HG03139 (cell line): ENCODE data around the gene PNMA8B.
"Not testable (repeated sequence)": the region's sequence is repeated elsewhere in the genome, so short reads cannot be mapped to it uniquely, and the experiment has no call there.

Source experiments
- ATAC-seq: cut with Tn5 transposase; IDR thresholded peaks from one replicate; pipeline ENCODE4 v1.9.1; 2021; ENCODE audit not compliant: unreplicated experiment

PNMA8B gene, protein sequence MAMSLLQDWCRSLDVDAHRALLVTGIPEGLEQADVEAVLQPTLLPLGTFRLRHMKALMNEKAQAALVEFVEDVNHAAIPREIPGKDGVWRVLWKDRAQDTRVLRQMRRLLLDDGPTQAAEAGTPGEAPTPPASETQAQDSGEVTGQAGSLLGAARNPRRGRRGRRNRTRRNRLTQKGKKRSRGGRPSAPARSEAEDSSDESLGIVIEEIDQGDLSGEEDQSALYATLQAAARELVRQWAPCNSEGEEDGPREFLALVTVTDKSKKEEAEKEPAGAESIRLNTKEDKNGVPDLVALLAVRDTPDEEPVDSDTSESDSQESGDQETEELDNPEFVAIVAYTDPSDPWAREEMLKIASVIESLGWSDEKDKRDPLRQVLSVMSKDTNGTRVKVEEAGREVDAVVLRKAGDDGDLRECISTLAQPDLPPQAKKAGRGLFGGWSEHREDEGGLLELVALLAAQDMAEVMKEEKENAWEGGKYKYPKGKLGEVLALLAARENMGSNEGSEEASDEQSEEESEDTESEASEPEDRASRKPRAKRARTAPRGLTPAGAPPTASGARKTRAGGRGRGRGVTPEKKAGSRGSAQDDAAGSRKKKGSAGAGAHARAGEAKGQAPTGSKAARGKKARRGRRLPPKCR

GRCh38 chr19:46495786-46496099 lies at the start of gene PNMA8B:
Gene PNMA8B, minus strand, starts transcription at chr19:46495867. Its CDS starts 402 bp downstream, at chr19:46495465.
- no peak for ATAC-seq

GRCh38 chr19:46544651-46545050 lies 49.0 kb upstream of the PNMA8B start:
- ATAC-seq: no peak

DNA sequence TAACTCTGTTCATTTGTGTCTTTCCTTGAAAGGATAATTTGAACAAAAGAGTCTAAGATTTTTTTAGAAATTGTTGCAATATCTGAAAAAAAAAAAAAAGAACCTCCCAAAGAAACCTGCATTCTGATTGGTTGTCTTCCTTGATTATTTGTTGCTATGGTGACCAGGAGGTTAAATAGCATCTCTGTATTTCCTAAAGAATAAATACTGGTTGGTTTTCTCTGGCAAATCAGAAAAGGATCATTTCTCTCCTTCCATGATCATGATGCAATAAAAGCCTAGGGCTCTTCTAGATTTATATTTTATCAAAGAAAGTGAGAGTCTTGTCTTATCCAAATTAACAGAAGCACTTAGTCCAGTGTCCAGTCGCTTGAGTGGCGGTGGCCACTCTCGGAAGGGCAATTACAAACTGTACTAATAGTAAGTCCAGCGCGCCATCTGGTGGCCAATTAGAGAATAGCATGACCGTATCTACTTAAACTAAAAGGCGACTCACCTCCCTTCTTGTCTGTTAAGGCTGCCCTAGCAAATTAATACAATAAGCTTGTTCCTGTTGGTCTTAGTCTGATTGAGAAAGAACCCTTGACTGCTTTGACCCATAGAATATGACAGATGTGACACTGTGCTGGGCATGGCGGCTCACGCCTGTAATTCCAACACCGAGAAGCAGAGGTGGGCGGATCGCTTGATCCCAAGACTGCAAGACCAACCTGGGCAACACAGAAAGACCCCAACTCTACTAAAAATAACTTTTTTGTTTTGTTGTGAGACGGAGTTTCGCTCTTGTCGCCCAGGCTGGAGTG lies 47.0 kb upstream of the PNMA8B start:
- no peak for ATAC-seq

- no peak for ATAC-seq
Observed at GRCh38 chr19:46537136-46538097, 41.8 kb upstream of the PNMA8B start.

GRCh38 chr19:46536391-46536790 lies 40.7 kb upstream of the PNMA8B start:
- no peak for ATAC-seq

GRCh38 chr19:46533621-46534081 lies 38.0 kb upstream of the PNMA8B start:
- no peak for ATAC-seq

GRCh38 chr19:46533078-46533620 lies 37.5 kb upstream of the PNMA8B start:
- no peak for ATAC-seq

- no peak for ATAC-seq
Observed at GRCh38 chr19:46530636-46531035, 35.0 kb upstream of the PNMA8B start.

DNA sequence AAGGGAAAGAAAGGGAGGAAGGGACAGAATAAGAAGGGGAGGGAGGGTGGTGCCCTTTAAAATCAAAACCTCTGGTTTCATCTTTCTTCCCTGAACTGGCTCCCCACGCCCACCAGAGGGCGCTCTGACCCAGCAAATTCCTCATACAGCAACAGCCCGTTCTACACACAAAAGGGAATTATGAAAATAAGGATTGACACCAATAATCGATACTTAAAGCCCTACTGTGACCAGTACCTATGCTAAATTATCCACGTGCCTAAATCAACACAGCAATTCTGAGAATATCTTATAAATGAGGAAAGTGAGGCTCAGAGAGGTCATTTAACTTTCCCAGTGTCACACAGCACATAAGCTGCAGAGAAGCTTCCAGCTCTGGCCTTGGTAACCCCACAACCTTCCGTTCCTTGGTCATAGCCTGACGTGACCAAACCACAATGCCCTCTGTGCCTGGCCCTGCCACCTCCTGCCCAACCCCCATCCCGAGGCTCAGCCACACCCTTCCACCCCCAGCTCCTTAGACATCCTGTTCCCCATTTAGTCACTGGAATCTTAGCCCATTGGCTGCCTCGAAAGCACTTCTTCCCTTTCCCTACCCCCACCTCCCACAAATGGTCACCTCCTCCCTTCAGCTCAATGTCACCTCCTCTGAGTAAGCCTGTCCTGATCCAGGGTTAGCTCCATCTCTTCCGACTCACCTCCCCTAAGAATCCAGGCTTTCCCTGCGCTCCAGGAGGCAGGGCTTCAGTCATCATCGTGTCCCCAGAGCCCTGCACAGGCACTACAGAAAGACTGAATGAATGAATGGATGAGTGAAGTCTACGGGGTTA lies 34.2 kb upstream of the PNMA8B start:
- ATAC-seq: no peak

DNA sequence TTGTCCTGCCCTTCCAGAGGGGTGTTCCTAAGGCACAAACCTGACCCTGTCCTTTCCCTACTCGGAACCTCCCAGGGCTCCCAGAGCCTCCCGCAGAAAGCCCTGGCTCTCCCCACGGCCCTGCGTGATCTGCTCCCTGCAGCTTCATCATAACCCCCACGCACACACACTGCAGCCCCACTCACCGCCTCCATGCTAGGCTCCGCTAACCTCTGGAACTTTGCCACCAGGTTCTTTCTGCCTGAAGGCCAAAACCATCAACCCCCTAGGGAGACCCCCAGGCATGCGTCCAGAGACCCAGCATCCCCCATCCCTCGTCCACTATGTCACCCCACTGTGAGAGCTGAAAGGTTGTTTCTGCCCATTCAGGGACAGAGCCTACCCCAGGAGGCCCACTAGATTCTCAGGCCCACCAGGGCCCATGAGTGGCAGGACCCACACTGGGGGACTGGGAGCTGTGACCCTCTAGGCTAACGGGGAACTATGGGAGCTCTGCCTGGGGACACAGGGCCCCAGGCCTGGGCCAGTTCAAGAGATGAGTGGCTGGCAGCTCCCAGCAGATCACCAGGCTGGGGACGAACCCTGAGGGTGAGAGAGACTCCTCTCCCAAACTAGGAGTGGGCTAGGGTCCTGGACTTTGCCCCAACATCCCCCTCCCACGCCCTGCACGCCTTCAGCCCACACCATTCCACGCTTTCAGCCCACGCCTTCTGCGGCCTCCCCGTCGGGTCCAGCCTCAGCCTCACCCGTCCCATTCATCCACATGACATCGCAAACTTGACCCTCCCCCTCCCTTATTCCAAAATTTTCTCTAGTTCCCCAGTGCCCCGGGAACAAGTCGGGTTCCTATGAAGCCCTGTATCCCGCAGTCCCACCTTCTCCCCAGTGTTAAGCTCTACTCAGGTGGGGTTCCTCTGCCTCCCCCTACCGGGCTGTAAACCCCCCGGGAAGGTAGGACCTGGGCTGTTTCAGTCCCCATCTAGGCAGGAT lies 33.2 kb upstream of the PNMA8B start:
- ATAC-seq: no peak

GRCh38 chr19:46526801-46527200 lies 31.1 kb upstream of the PNMA8B start:
- ATAC-seq: not testable (repeated sequence)

- ATAC-seq: no peak
Observed at GRCh38 chr19:46524308-46524707, 28.6 kb upstream of the PNMA8B start.

DNA sequence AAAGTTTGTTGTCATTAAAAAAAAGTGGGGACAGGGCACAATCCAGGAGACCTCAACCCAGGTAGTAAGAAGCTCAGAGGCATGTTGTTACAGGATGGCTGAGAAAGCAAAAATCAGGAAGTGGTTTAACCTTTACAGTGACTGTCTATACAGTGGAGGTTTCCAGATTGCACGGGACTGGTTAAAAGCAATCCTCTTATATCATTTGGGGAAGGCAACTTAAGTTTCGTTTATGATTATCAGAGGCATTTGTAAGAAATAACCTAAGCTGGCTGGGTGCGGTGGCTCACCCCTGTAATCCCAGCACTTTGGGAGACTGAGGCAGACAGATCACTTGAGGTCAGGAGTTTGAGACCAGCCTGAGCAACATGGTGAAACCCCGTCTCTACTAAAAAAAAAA lies 27.3 kb upstream of the PNMA8B start:
- ATAC-seq: not testable (repeated sequence)

- no peak for ATAC-seq
Observed at GRCh38 chr19:46521241-46521868, 25.7 kb upstream of the PNMA8B start.

GRCh38 chr19:46520616-46521015 lies 24.9 kb upstream of the PNMA8B start:
- no peak for ATAC-seq

GRCh38 chr19:46517471-46517870 lies 21.8 kb upstream of the PNMA8B start:
- no peak for ATAC-seq

GRCh38 chr19:46515879-46516350 lies 20.2 kb upstream of the PNMA8B start:
- ATAC-seq: no peak

DNA sequence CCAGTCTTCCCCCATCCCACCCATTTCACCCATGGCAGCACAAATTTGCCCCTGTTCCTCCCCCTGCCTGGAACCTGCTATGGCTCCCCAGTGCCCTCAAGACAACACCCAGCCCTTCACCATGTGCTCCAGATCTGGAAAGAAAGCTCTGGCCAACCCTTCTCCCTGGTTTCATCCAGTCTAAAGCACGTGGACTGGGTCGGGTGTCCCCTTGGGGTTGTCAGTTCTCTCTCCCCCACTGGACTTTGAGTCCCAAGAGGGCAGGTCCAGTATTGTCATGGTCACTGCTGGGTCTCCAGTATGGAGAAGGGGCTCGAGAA lies 19.6 kb upstream of the PNMA8B start:
- no peak for ATAC-seq
